Loucy (cell line): ENCODE data around the gene PKLR.
"Not testable (repeated sequence)": the region's sequence is repeated elsewhere in the genome, so short reads cannot be mapped to it uniquely, and the experiment has no call there.

ENCODE experiments used
- H2AFZ ChIP-seq: fragments of 200-600 bp; sonication (generic); 2 replicates; pipeline ENCODE4 v1.6.0; 2016; ENCODE audit warnings: antibody characterized with exemption, mild to moderate bottlenecking, low read length, moderate library complexity
- H3F3A ChIP-seq: fragments of 200-600 bp; 2 replicates; pipeline ENCODE4 v1.6.0; 2016; ENCODE audit warnings: antibody characterized with exemption, low read depth, mild to moderate bottlenecking
- H3K27me3 ChIP-seq: fragments of 200-600 bp; sonication (generic); 2 replicates; pipeline ENCODE4 v1.6.1; 2014; ENCODE audit warnings: low read length, mild to moderate bottlenecking; ENCODE audit not compliant: insufficient read depth, poor library complexity, severe bottlenecking
- H3K36me3 ChIP-seq: fragments of 200-600 bp; sonication (generic); 2 replicates; pipeline ENCODE4 v1.6.1; 2016; ENCODE audit warnings: low read length; ENCODE audit not compliant: insufficient read depth
- H3K4me1 ChIP-seq: fragments of 200-600 bp; sonication (generic); 2 replicates; pipeline ENCODE4 v1.5.1; 2014; ENCODE audit warnings: low read length, mild to moderate bottlenecking; ENCODE audit not compliant: insufficient read depth, poor library complexity, severe bottlenecking
- H3K4me2 ChIP-seq: fragments of 200-600 bp; sonication (generic); 2 replicates; pipeline ENCODE4 v1.6.0; 2014; ENCODE audit warnings: antibody characterized with exemption, low read length, low read depth, mild to moderate bottlenecking; ENCODE audit not compliant: poor library complexity, severe bottlenecking
- H3K4me3 ChIP-seq: fragments of 200-600 bp; sonication (generic); 2 replicates; pipeline ENCODE4 v1.5.1; 2014; ENCODE audit warnings: low read length, mild to moderate bottlenecking, mixed read lengths; ENCODE audit not compliant: poor library complexity, severe bottlenecking
- H3K79me2 ChIP-seq: fragments of 200-600 bp; sonication (generic); 2 replicates; pipeline ENCODE4 v1.6.1; 2014; ENCODE audit warnings: low read length; ENCODE audit not compliant: insufficient read depth
- H3K9ac ChIP-seq: fragments of 200-600 bp; sonication (generic); 2 replicates; pipeline ENCODE4 v1.6.0; 2014; ENCODE audit warnings: mild to moderate bottlenecking, low read depth, low read length, moderate library complexity; ENCODE audit not compliant: poor library complexity, severe bottlenecking
- H3K9me2 ChIP-seq: fragments of 200-600 bp; sonication (generic); replicated peaks from 2 replicates; pipeline ENCODE4 v1.6.1; 2016; ENCODE audit warnings: low read depth, low read length, mixed read lengths
- H3K9me3 ChIP-seq: fragments of 200-600 bp; sonication (generic); 2 replicates; pipeline ENCODE4 v1.6.1; 2014; ENCODE audit warnings: mild to moderate bottlenecking, antibody characterized with exemption, low read length, low read depth; ENCODE audit not compliant: insufficient read depth
- H4K20me1 ChIP-seq: fragments of 200-600 bp; sonication (generic); 2 replicates; pipeline ENCODE4 v1.6.0; 2014; ENCODE audit warnings: antibody characterized with exemption, low read length, mild to moderate bottlenecking; ENCODE audit not compliant: insufficient read depth, poor library complexity, severe bottlenecking
- EZH2phosphoT487 ChIP-seq: fragments of 200-600 bp; IDR thresholded peaks from 2 replicates; pipeline ENCODE4 v1.6.1; 2018; ENCODE audit warnings: antibody characterized with exemption, mild to moderate bottlenecking, moderate library complexity, borderline replicate concordance
- TF ChIP-seq, protein P1 (sequence below): fragments of 200-600 bp; sonication (generic); conservative IDR thresholded peaks from 2 replicates; pipeline ENCODE4 v1.5.1; 2014; ENCODE audit warnings: mild to moderate bottlenecking, antibody characterized with exemption, low read length

Gene PKLR

DNA sequence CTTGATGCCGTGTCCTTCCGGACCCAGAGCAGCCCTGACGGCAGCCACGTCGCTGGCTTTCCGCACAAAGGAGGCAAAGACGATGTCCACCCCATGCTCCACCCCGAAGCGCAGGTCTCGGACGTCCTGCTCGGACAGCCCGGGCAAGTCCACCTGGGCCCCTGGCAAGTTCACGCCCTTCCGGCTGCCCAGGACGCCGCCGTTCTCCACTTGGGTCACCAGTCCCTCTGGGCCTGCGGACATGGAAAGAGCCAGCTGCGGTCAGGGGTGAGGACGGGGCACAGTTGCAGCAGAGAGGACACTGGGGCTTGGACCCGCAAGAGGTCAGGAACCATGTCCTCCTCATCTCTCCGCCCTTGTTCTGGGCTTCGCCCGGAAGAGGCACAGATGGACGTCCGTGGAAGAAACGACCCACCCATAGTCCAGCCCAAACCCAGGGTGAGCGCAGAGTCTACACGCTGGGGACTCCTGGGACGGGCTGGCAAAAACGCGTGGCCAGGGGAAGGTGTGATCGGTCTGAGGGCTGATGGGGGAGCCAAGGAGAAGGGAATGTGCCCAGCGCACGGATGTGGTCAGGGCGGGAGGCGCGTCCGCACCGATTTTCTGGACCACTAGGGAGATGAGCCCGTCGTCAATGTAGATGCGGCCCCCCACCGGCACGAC lies 6.6 kb downstream of the PKLR start:
- no peaks in the 10 kb centered on the region for H3F3A ChIP-seq
- no peaks in the 10 kb centered on the region for H3K4me1 ChIP-seq
- H3K27me3 ChIP-seq = no peaks in the 10 kb centered on the region
- no peaks in the 10 kb centered on the region for H3K9me3 ChIP-seq
- H3K36me3 ChIP-seq = no peaks in the 10 kb centered on the region
- H3K9me2 ChIP-seq = no peaks in the 10 kb centered on the region
- no peaks in the 10 kb centered on the region for H4K20me1 ChIP-seq
- no peak overlapping the region for H3K4me2 ChIP-seq
- TF ChIP-seq, protein P1, sequence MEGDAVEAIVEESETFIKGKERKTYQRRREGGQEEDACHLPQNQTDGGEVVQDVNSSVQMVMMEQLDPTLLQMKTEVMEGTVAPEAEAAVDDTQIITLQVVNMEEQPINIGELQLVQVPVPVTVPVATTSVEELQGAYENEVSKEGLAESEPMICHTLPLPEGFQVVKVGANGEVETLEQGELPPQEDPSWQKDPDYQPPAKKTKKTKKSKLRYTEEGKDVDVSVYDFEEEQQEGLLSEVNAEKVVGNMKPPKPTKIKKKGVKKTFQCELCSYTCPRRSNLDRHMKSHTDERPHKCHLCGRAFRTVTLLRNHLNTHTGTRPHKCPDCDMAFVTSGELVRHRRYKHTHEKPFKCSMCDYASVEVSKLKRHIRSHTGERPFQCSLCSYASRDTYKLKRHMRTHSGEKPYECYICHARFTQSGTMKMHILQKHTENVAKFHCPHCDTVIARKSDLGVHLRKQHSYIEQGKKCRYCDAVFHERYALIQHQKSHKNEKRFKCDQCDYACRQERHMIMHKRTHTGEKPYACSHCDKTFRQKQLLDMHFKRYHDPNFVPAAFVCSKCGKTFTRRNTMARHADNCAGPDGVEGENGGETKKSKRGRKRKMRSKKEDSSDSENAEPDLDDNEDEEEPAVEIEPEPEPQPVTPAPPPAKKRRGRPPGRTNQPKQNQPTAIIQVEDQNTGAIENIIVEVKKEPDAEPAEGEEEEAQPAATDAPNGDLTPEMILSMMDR = no peak
- TF ChIP-seq EZH2phosphoT487 = no peak
- no peak overlapping the region for H3K9ac ChIP-seq
- no peak overlapping the region for H2AFZ ChIP-seq
- no peak overlapping the region for H3K4me3 ChIP-seq
- H3K79me2 ChIP-seq = no peaks in the 10 kb centered on the region

DNA sequence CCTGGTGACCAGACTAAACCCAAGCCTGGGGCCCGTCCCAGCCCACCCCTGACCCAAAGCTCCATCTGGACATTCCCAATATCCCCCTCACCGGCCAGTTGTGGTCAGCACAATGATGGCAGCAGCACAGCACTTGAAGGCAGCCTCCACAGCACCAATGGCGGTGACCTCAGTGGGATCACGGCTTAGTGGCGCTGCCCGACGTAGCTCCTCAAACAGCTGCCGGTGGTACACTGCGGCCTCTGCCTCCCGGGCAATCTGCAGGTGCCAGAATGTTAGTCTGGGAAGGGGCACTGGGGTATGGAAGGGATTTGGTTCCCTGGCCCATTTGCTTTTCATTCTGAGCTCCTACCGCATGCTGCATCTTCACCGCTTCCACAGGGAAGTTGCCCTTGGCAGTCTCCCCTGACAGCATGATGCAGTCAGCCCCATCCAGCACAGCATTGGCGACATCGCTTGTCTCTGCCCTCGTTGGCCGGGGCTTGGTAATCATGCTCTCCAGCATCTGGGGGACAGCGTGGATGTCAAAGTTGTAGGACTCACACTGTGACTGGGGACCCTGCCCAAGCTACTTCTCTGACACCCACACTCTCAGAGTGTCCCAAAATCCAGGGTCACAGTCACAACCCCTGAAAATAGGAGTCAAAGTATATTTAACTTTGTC lies 8.0 kb downstream of the PKLR start:
- Histone ChIP-seq H3K27me3 (no peaks in the 10 kb centered on the region), H3F3A (no peaks in the 10 kb centered on the region), H3K4me1 (no peaks in the 10 kb centered on the region), H3K9me3 (no peaks in the 10 kb centered on the region), H3K9me2 (no peaks in the 10 kb centered on the region), H3K4me2 (no peak overlapping the region), H3K9ac (no peak overlapping the region), H3K36me3 (no peaks in the 10 kb centered on the region), H4K20me1 (no peaks in the 10 kb centered on the region), H3K79me2 (no peaks in the 10 kb centered on the region), H3K4me3 (no peak overlapping the region), H2AFZ (no peak overlapping the region)
- no peak for TF ChIP-seq EZH2phosphoT487
- TF ChIP-seq, protein P1 = no peak

DNA sequence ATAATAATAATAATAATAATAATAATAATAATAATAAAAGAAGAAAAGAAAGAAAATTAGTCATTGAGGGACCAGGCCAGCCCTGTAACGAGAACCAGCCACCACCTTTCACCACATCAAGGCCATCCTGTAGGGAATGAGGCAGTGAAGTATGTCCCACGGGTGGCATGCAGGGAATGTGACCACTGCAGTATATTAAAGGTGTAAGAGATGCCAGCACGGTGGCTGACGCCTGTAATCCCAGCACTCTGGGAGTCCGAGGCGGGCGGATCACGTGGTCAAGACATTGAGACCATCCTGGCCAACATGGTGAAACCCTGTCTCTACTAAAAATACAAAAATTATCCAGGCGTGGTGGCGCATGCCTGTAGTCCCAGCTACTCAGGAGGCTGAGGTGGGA lies 10.2 kb downstream of the PKLR start:
- H2AFZ ChIP-seq, H3K9me3 ChIP-seq, H3K4me1 ChIP-seq, H3K27me3 ChIP-seq, H3K79me2 ChIP-seq, H3K4me2 ChIP-seq, H3F3A ChIP-seq, H3K9ac ChIP-seq, H3K9me2 ChIP-seq, H4K20me1 ChIP-seq, H3K4me3 ChIP-seq, H3K36me3 ChIP-seq: not testable (repeated sequence)
